H1 (cell line): Measurements from ENCODE around the gene NMRAL1. TPM values are rescaled to one million over a fixed set of nuclear protein-coding genes. Genes with fewer than 3 reads are reported as not detected.

Experiments
- ASH2L ChIP-seq: fragments of 200-600, 300-600 bp; sonication (generic); IDR thresholded peaks from one replicate; pipeline ENCODE4 v1.7.1; 2017; ENCODE audit warnings: low read length
- CHD2 ChIP-seq: IDR thresholded peaks from 2 replicates; pipeline ENCODE4 v1.6.1; 2012; ENCODE audit warnings: low read length, improper control_type of control experiment
- EGR1 ChIP-seq: IDR thresholded peaks from 2 replicates; pipeline ENCODE4 v1.6.1; 2011; ENCODE audit warnings: low read depth, low read length, borderline replicate concordance
- HDAC2 ChIP-seq, 2 experiments: fragments of 300-600 bp in 1 of 2; sonication (generic) in 1 of 2; IDR thresholded peaks; 2 replicates each; pipeline ENCODE4 v1.6.1; 2011 to 2012; ENCODE audit warnings: low read depth in 2 of 2, low read length in 2 of 2, mild to moderate bottlenecking in 2 of 2, moderate library complexity in 2 of 2, borderline replicate concordance in 1 of 2, inconsistent platforms in 1 of 2
- KDM4A ChIP-seq: IDR thresholded peaks from one replicate; pipeline ENCODE4 v1.7.1; 2012; ENCODE audit warnings: low read depth, mild to moderate bottlenecking, moderate library complexity, low read length, inconsistent platforms; ENCODE audit not compliant: severe bottlenecking
- PHF8 ChIP-seq: fragments of 200-600 bp; sonication (generic); conservative IDR thresholded peaks from 2 replicates; pipeline ENCODE4 v1.7.1; 2012; ENCODE audit warnings: low read depth, mild to moderate bottlenecking, inconsistent platforms, low read length, moderate library complexity
- TBP ChIP-seq: IDR thresholded peaks from 2 replicates; pipeline ENCODE4 v1.6.1; 2011; ENCODE audit warnings: low read depth, low read length, improper control_type of control experiment
- polyA plus RNA-seq, 7 experiments: library from polyadenylated mRNA; depleted of rRNA in 3 of 7; stranded (reverse) in 5 of 7; unstranded in 2 of 7; fragments of >200 nt in 5 of 7; fragments of 200-250 nt in 2 of 7; gene quantifications; 1 replicate in 5 of 7; 2 replicates in 1 of 7; 4 replicates in 1 of 7; pipeline versions ENCODE4 v1.2.1 to v1.2.3, GENCODE V29; 2011 to 2013; ENCODE audit warnings: missing spikeins in 2 of 7, mixed read lengths in 2 of 7
- total RNA-seq: library from RNA; stranded (reverse); fragmentation: NEBNext Ultra II Directional; extraction: Animal tissue kit (Norgen Biotek cat#: 25700); gene quantifications from 2 replicates; pipeline ENCODE4 v1.2.1, GENCODE V29; 2021
- TF ChIP-seq, protein P1 (sequence below): IDR thresholded peaks from 2 replicates; pipeline ENCODE4 v1.6.1; 2012; ENCODE audit warnings: inconsistent platforms
- TF ChIP-seq, protein P2 (sequence below): fragments of 300-600 bp; sonication (generic); IDR thresholded peaks from 2 replicates; pipeline ENCODE4 v1.7.1; 2012; ENCODE audit warnings: low read length, moderate library complexity, mild to moderate bottlenecking, inconsistent platforms; ENCODE audit not compliant: insufficient replicate concordance

Gene NMRAL1
- total and polyA plus RNA-seq, 2 of the 8 experiments (the other 6 are each of a cell fraction or from before 2014, with no cell fraction given), result 66.8 to 143 TPM

DNA sequence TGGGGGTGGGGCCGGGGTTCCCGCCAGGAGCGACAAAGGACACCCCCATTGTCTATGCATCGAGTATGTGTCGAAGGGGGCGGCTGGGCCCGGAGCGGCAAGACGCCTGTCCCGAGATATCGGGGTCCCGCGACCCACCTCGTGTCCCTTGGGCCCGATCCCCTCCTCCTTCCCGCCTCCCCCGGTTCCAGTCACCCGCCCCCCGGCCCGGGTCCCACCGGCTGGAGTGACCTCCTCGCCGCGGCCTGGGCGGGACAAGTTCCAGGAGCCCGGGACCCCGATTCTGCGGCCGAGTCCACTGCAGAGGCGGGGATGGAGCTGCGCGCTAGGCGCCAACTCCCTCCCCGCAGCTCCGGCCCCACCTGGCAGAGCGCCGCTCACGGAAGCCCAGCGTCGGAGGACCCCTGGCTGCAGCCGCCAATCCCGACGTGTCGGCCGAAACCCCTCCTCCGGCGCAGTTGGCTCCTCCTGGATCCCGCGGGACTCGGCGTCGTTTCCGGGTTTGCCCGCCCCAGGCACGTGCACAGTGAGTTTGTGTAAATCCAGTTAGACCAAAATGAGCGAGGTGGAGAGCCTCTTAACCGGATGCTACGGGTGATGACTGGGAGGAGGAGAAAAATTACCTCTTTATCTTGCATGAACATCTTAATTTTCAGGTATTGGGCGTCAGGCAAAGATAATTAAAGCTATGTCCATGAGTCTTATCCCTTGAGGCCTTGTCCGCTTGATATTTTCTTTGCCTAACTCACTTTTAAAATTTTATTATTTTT lies at the start of gene NMRAL1 (continued):
- TF ChIP-seq PHF8 (peak; percentile 91), CHD2 (peak; percentile 98), TBP (peak; percentile 66; the same call in 1 of the 2 replicates), EGR1 (peak; percentile 32; the same call in 1 of the 2 replicates), ASH2L (peak; percentile 95), KDM4A (peak; percentile 61), HDAC2 (IDR thresholded peaks at IDR 0.05; ENCODE audit: borderline replicate concordance in 1 of 2, low read depth in 2 of 2, low read length in 2 of 2) (0 out of 4 replicates have a peak, but pooled peaks of 1 of the 2 experiments have one; percentile 57)
- TF ChIP-seq, protein P1, sequence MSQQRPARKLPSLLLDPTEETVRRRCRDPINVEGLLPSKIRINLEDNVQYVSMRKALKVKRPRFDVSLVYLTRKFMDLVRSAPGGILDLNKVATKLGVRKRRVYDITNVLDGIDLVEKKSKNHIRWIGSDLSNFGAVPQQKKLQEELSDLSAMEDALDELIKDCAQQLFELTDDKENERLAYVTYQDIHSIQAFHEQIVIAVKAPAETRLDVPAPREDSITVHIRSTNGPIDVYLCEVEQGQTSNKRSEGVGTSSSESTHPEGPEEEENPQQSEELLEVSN, result peak; percentile 99
- TF ChIP-seq, protein P2, sequence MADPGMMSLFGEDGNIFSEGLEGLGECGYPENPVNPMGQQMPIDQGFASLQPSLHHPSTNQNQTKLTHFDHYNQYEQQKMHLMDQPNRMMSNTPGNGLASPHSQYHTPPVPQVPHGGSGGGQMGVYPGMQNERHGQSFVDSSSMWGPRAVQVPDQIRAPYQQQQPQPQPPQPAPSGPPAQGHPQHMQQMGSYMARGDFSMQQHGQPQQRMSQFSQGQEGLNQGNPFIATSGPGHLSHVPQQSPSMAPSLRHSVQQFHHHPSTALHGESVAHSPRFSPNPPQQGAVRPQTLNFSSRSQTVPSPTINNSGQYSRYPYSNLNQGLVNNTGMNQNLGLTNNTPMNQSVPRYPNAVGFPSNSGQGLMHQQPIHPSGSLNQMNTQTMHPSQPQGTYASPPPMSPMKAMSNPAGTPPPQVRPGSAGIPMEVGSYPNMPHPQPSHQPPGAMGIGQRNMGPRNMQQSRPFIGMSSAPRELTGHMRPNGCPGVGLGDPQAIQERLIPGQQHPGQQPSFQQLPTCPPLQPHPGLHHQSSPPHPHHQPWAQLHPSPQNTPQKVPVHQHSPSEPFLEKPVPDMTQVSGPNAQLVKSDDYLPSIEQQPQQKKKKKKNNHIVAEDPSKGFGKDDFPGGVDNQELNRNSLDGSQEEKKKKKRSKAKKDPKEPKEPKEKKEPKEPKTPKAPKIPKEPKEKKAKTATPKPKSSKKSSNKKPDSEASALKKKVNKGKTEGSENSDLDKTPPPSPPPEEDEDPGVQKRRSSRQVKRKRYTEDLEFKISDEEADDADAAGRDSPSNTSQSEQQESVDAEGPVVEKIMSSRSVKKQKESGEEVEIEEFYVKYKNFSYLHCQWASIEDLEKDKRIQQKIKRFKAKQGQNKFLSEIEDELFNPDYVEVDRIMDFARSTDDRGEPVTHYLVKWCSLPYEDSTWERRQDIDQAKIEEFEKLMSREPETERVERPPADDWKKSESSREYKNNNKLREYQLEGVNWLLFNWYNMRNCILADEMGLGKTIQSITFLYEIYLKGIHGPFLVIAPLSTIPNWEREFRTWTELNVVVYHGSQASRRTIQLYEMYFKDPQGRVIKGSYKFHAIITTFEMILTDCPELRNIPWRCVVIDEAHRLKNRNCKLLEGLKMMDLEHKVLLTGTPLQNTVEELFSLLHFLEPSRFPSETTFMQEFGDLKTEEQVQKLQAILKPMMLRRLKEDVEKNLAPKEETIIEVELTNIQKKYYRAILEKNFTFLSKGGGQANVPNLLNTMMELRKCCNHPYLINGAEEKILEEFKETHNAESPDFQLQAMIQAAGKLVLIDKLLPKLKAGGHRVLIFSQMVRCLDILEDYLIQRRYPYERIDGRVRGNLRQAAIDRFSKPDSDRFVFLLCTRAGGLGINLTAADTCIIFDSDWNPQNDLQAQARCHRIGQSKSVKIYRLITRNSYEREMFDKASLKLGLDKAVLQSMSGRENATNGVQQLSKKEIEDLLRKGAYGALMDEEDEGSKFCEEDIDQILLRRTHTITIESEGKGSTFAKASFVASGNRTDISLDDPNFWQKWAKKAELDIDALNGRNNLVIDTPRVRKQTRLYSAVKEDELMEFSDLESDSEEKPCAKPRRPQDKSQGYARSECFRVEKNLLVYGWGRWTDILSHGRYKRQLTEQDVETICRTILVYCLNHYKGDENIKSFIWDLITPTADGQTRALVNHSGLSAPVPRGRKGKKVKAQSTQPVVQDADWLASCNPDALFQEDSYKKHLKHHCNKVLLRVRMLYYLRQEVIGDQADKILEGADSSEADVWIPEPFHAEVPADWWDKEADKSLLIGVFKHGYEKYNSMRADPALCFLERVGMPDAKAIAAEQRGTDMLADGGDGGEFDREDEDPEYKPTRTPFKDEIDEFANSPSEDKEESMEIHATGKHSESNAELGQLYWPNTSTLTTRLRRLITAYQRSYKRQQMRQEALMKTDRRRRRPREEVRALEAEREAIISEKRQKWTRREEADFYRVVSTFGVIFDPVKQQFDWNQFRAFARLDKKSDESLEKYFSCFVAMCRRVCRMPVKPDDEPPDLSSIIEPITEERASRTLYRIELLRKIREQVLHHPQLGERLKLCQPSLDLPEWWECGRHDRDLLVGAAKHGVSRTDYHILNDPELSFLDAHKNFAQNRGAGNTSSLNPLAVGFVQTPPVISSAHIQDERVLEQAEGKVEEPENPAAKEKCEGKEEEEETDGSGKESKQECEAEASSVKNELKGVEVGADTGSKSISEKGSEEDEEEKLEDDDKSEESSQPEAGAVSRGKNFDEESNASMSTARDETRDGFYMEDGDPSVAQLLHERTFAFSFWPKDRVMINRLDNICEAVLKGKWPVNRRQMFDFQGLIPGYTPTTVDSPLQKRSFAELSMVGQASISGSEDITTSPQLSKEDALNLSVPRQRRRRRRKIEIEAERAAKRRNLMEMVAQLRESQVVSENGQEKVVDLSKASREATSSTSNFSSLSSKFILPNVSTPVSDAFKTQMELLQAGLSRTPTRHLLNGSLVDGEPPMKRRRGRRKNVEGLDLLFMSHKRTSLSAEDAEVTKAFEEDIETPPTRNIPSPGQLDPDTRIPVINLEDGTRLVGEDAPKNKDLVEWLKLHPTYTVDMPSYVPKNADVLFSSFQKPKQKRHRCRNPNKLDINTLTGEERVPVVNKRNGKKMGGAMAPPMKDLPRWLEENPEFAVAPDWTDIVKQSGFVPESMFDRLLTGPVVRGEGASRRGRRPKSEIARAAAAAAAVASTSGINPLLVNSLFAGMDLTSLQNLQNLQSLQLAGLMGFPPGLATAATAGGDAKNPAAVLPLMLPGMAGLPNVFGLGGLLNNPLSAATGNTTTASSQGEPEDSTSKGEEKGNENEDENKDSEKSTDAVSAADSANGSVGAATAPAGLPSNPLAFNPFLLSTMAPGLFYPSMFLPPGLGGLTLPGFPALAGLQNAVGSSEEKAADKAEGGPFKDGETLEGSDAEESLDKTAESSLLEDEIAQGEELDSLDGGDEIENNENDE, result no peak
